GM12878 (cell line): ENCODE data around the gene CD163L1.

Experiments
- CTCF ChIP-seq, 3 experiments: IDR thresholded peaks in 2 of 3; conservative IDR thresholded peaks in 1 of 3; 2 replicates each; pipeline ENCODE4 v1.5.1; 2011; ENCODE audit warnings: low read depth in 3 of 3, low read length in 3 of 3, mild to moderate bottlenecking in 3 of 3, control low read depth in 2 of 3, moderate library complexity in 2 of 3, inconsistent platforms in 1 of 3, mixed read lengths in 1 of 3; ENCODE audit not compliant: control insufficient read depth in 2 of 3, insufficient read depth in 1 of 3; ENCODE audit errors: extremely low read depth in 1 of 3
- NR2C2 ChIP-seq: IDR thresholded peaks from 2 replicates; pipeline ENCODE4 v1.6.1; 2011; ENCODE audit warnings: borderline replicate concordance, low read depth; ENCODE audit not compliant: control insufficient read depth, insufficient read length
- POLR2A ChIP-seq: IDR thresholded peaks from 2 replicates; pipeline ENCODE4 v1.6.1; 2011; ENCODE audit warnings: low read depth, mild to moderate bottlenecking, low read length
- TF ChIP-seq, protein P1 (sequence below): IDR thresholded peaks from 2 replicates; pipeline ENCODE4 v1.6.1; 2012; ENCODE audit warnings: low read depth, low read length, improper control_type of control experiment

- TF ChIP-seq NR2C2 (no peak), POLR2A (no peak), CTCF (IDR thresholded peaks at IDR 0.05 in 2 of 3, conservative IDR thresholded peaks at IDR 0.05 in 1 of 3; ENCODE audit: control insufficient read depth in 2 of 3, extremely low read depth in 1 of 3, insufficient read depth in 1 of 3, low read depth in 3 of 3, low read length in 3 of 3) (no peak)
- TF ChIP-seq, protein P1, sequence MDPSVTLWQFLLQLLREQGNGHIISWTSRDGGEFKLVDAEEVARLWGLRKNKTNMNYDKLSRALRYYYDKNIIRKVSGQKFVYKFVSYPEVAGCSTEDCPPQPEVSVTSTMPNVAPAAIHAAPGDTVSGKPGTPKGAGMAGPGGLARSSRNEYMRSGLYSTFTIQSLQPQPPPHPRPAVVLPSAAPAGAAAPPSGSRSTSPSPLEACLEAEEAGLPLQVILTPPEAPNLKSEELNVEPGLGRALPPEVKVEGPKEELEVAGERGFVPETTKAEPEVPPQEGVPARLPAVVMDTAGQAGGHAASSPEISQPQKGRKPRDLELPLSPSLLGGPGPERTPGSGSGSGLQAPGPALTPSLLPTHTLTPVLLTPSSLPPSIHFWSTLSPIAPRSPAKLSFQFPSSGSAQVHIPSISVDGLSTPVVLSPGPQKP, result no peak
Observed at GRCh38 chr12:7493006-7493405, 49.1 kb upstream of the CD163L1 start.
